Stimulated activated CD4-positive, alpha-beta T cell treated with anti-CD3 and anti-CD28 coated beads, TNF-alpha, amount 100 ng/mL, for 4 hours (primary cell): ENCODE data around the gene SELENOM.
"Not testable (repeated sequence)": the region's sequence is repeated elsewhere in the genome, so short reads cannot be mapped to it uniquely, and the experiment has no call there.

Experiments
- DNase-seq, 3 experiments: peaks; one replicate each; pipeline ENCODE4 v3.0.0-alpha.2; 2020; ENCODE audit warnings: low read depth in 3 of 3

The SELENOM gene

DNA sequence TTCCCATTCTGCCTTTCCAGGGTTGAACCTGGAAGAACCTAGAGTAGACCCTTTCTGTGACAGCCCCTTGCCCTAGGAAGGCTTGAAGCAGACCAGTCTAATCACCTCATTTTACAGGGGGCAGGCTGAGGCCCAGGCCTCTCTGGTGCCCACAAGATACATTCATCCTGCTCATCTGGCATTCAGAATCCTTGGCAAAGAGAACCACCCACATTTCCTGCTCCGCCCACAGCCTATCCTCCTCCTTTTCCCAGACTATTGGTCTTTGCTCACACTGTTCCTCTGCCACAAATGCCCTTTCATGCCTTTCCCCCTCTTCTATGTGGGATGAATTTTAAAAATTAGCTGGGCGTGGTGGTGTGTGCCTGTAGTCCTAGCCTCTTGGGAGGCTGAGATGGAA, 29.0 kb downstream of the SELENOM start:
- DNase-seq = not testable (repeated sequence)

DNA sequence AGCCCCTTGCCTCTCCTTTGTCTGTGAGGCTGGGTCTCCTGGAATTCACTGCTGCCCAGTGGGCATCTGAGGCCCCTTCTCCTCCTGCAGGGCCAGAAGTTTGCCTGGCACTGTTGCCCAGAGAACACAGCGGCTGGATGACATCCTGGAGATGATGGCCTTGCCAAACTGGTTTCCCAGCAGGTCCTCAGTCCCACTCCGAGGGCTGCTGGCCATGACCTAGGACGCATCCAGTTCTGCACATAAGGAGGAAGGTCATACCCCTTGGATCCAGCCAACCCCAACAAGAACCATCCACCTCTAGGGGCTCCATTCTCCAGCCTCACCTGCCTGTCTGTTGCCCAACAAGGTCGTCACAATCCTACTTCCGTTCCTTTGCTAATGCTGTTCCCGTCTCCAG, 29.7 kb downstream of the SELENOM start:
- DNase-seq = no peak

DNA sequence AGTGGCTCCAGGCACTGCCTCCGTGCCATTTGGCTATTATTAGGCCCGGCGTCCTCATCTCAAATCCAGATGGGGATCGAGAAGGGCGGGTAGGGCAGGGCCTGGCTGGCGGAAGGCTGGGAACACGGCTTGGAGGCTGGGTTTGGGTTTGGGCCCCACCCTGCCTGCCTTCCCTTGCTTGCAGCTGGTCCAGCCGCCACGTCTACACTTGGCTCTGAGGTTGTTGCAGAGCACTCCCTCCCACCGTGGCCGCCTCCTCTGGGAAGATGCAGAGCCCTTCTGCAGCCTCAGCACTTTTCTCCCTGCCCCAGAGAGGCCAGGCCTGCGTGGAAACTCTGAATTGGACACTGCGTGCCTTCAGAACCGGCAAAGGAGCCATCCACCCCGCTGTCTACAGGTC, 31.4 kb downstream of the SELENOM start:
- DNase-seq = no peak

DNA sequence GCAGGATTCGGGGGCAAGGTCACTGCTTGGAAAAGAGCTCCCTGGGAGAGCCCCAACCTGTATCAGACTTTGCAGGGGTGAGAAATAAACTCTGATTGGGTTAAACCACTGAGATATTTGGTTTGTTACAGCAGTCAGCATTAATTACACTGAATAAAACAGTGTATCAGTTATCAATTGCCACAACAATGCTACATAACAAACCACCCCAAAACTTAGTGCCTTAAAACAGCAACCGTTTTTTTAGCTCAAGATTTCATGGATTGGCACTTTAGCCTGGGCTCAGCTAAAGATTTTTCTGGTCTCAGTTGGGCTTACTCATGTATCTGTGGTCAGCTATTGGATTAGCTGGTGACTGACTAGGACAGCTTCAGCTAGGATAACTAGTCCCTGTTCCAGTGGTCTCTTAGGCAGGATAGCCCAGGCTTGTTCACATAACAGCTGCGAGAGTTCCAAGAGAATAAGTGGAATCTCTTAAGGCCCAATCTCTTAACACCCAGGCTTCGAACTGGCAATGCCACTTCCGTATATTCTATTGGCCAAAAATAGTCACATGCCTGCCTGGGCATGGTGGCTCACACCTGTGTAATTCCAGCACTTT, 33.7 kb downstream of the SELENOM start:
- not testable (repeated sequence) for DNase-seq

DNA sequence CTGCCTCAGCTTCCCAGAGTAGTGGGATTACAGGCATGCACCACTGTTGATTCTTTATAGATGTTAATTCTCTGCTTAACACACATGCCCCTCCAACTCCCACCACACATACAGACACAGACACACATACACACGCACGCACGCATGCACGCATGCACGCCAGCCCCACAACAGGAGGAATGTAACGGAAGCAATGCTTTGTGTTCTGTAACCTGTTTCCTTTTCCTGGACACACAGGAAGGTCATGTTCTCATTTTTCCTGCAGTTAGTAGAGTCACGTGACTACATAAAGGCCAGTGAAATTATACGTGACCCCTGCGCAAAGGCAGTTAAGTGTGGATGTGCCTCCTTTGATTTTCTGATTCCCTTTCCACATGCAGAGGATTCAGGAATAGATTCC, 34.2 kb downstream of the SELENOM start:
- not testable (repeated sequence) for DNase-seq

DNA sequence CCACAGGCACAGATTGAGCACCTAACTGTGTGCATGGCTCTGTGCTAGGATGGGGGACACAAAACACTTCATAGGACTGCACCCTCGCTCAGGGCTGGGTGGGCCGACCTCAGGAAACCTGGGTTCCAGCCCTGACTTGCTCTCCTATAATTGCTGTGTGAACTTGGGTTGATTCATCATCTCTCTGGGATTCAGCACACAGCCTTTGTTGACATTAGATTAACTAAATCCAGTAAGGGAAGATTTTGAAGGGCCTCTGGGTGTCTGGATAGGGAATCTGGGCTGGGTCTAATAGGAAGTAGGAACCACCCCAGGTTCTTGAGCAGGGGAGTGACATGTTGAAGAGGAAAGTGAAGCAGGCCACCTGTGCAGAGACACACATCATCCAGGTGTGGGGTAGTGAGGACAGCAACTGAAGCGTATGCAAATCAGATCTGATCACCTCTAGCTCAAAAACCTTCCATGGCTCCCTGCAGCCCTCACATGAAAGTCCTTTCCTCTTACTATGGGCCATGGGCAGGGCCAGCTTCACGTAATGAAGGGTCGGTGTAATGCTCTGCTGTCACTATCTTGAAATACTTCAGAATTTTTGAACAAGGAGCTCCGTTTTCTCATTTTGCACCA, 37.6 kb downstream of the SELENOM start:
- not testable (repeated sequence) for DNase-seq

DNA sequence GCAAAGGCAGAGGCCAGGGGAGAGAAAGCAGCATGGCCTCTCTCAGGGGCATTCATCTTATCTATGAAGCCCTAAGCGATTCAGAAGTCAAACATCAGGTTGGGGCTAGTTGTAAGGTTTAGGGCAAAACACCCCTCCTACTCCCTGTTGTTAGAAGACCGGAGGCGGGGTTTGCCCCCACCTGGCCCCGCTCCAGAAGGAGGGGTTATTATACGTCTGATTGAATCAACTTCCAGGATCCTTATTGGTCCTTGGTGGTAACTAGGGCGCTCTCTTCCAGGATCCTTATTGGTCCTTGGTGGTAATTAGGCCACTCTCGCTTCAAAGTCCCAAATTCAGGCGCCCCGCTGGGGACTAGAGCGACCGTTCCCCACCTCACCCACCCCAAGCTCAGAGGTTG, 38.4 kb downstream of the SELENOM start:
- DNase-seq = no peak

DNA sequence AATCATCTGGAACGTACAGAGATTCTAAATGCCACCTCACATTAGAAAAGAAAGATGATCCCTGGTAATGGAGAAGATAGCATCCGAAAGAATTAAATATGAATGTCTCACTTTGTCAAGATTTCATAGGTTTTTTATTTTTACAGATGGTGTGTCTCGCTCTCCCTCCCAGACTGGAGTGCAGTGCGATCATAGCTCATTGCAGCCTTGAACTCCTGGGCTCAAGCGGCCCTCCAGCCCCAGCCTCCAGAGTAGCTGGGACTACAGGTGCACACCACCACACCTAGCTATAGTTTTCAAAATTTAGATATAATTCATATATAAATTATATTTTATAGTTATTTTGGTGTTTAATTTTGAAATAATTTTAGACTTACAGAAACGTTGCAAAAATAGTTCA, 43.0 kb downstream of the SELENOM start:
- DNase-seq = no peak

DNA sequence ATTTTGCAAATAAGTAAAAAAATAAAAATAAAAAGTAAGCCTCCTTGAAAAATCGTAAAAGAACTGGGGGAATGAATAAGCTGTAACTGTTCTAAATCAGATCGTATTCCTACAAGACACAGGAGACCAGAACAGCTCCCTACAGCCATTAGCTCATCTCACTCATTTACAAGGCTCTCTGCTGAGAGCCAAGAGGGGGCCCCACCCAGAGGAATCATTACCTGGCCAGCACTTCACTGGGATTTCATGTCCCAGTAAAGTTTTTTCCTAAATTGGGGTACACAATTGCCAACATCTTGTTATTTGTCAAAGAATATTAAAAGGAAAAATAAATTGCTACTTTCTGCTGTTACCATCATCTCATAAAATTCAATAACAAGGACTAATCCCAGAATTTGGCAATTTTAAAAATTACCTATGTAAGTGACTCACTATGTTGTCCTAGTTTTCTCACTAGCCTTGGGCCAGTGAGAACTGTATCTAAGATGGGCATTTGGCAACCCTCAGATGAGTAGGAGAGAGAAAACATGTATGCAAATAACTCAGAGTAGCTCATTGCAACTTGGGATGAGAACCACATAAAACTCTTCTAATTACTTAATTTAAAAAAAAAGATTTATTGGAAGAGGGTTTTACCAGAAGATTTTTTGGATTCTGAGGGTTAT, 44.7 kb downstream of the SELENOM start:
- no peak for DNase-seq

DNA sequence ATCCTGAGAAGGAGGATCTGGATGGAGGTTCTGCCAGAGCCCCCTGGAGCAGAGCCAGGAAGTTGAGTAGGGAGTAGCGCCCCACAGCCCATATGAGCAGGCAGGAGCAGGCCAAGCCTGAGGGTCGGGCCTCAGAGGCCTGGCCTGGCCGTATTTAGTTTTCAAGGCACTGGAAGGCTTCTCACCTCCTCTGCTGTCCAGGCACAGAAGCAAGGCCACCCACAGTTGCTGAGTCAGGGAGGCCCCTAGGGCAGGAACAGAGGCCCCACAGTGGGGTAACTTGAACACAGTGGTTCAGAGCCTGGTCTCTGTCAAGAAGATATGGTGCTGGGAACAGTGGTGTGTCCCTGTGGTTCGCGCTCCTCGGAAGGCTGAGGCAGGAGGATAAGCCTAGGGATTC, 47.7 kb downstream of the SELENOM start:
- DNase-seq = not testable (repeated sequence)

DNA sequence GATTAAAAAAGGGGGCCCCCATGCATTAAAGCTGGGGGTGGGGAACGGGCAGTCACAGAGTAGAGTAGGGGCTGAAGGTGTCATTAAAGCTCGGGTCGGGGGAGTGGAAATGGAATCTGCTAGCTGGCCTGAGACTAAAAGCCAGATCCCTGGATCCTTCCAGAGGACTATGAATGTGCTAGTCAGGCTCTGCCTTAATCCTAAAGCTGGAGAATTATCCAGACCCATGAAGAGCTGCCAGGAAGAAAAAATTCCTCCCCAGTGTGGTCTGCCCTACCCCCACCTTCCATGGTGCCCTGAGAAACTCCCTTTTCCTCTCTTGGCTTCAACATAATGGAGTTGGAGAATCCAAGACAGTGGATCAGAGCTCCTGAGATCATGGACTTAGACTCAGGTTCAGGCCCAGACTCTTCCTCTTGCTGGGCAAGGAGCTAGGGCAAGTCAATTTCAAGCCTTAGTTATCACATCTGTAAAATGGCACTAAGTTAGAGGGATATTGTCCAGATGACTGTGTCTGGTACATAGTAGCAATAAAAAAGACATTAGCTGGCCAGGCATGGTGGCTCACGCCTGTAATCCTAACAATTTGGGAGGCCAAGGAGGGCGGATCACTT, 50.3 kb downstream of the SELENOM start:
- DNase-seq = no peak

DNA sequence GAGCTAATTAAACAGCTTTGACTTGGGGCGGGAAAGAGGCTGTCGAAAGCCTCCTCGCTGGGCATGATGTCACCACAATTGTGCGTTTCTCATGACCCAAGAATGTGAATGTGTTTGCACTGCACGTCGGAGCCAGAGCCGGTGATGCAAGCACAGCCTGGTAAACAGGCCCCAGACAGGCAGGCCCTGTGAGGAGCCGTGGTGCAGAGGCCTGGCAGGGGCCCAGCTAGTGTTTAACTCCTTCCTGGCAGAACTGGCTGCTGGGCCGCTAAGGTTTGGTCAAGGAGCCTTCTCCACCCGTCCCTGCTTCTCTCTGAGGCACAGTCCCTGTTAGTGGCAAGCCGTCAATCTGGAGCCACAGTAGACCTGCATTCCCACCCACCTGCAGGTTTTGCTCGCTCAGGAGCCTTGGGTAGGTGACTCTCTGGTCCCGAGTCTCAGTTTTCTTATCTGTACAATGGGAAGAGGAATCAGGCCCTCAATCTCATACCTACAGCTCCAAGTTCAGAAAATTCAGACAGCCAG, 51.7 kb downstream of the SELENOM start:
- DNase-seq = no peak

DNA sequence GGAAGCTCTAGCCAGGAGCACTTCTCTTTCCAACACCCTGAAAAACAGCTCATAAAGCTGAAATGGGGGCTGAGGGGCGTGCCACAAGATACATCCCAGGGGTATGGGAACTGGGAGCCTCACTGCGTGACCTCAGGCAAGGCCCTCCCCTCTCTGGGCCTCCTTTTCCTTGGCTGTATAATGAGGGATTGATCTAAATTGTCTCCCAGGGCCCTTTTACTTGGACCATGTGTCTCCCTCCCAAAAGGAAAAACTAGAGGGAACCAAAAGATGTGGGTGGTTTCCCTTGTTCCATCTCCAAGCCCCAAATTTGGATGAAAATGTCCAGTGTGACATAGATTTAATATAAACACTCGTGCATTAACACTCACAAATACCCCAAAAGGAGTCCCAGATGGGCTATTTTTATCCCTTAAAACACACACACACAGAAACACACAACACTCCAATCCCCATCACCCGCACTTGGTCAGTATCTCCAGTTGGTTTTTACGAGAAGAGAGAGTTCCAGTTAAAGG, 52.2 kb downstream of the SELENOM start:
- DNase-seq = no peak
